Fibroblast of skin of back (primary cell): ENCODE data around the gene CCDC51.

Experiments used
- DNase-seq: peaks from one replicate; pipeline ENCODE4 v3.0.0-alpha.2; 2013

The CCDC51 gene

DNA sequence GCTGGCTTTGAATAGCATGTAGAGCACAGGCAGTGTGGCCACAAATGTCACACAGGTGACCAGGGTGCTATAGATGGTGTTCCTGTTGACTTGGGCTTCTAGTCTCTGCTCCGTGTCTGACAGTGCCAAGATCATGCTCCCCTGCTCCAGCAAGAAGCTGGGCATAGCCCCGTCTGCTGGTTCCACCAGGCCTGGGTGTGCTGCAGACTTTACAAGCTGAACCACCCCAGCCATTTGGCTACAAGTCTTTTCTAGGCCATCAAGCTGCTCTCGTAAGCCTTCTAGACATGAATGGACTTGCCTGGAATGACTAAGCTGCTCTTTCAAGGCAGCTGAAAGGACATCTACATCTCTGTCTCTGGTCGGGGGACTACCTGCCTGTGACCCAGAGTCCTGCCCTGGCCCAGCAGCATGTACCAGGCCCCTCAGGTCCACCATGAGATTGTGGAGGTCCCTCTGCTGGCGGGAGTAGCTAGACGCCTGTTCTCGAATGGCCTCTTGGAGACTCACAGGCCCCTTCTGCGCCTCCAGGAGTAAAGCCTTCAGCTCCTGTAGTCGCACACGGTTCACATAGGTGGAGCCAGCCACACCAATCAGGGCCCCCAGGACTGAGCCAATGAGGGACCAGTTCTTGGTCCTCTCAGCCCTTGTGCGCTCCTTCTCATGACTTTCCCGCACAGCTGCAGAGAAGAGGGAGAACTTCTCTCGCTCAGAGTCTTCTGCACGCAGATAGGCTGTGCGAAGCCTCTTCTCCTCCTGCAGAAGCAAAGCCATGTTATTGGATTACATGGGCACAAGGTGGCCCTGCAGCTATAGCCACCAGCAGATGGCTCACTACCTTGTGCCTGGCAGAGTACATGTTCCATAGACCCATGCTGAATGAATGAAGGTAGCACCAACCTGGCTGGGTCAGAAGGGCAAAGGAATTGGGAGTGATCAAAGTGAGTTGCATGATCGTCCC lies 7.2 kb downstream of the CCDC51 start:
- DNase-seq, result no peak

DNA sequence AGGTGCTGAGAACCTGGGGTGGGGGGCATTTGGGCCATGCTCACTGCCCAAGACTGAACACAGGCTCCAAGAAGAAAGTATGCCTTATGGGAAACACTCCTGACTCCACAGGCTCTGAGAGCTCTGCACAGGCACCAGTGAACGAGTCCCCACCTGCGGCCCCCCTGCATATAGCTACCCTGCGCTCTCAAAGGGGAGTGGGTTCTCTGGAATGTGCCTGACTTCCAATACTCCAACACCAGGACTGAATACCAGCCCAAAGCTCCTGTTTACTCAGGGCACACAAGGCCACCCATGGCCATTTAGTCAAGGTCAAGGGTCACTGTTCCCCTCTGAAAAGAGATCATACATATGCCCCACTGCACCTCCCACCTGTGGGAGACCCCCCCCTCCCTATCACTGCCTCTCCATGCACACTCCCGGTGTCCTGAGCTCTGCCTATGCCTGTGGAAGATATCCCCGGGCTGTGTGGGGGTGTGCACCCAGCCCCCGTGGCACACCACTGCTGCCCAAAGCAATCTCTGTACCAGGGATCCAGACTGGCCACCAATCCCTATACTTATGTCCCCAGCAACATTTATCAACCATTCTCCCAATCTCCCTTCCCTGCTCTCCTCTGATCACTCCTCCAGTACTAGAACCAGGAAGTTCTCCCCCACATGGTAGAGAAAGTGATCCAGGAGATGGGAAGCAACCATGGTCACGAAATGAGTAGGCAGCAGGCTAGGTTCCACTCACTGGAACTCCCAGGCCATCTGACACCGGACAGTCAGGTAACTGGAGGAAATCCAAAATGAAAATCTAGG lies 8.5 kb downstream of the CCDC51 start:
- DNase-seq, result no peak

DNA sequence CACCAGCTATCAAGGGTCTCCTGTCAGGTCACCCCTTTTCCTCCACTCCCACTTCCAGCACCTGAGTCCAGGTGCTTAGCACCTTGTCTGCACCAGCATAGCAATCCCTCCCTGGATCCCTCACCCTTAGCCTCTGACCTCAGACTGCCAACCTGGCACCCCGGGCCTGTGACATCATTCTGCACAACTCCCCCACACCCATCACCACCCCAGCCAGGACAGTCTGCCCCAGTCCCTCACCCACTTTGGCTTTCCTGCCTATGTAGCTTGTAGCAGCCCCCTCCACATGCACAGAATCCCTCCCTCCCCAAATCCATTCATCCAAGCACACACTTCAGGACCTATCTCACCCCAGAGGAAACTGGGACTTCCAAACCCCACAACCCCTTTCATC lies 9.2 kb downstream of the CCDC51 start:
- no peak for DNase-seq

DNA sequence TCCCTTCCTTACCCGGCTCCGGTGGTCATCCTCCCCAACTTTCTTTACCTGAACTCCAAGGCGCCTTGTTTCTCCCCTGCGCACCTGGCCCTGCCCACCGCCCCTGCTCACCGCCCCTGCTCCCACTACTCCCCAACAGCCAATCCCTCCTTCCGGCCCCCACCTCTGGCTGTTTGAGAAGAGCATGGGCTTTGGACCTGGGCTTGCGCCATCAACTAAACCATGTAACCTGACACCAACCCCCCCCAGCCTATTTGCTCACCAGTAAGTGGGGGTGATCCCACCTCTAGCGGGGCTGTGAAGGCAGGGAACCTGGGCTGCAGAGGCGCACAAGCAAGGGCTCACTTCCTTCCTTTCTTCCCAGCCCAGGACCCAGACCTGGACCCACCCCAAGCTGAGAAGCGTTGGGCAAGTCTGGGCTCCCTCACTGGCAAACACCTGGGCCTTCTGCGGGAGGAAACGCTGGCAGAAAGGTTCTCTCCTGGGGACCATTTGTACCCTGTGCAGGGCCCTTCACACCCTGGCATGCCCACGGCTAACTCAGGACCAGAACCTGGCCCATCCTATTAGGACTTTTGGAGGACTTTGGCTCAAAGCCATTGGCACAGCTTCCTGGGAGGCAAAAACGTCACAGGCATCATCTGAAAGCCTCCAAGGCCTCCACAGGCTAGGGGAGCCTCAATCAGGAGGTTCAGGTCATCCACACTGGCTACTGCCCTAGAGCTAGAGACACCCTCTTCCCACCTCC lies 9.8 kb downstream of the CCDC51 start, which contains the start of gene PLXNB1:
Gene PLXNB1, minus strand, starts transcription at position 127 of the 748 bp plus-strand sequence. CDS start 5,475 bp downstream, outside the sequence.
- DNase-seq, result peak; percentile 33

DNA sequence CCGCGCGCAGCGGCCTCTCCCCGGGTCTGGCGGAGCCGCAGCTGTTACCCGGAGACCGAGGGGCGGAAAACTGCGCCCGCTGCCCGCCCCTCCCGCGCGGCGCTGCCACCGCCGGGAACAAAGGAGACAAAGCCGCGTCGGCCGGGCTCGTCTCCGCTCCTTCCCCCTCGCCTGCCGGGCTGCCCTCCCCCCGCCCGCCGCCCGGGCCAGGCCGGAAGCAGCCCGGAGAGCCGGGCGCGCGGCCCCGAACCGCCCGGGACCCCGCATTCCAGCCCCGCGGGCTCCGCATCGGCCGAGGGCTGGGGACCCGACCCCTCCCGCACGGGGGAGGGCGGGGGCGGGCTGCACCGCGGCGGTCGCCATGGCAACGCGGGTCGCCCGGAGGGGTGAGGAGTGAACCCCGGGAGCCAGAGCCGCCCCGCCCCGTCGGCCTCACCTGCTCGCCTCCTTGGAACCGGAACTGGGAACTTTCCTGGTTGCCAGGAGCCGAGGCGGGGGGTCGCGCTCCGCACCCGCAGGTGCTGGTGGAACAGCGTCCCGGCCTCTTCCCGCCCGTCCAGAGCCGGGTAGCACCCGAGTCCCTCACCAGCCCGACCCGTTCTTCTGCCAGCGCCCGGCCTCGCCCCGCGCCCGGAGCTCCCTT lies 10.5 kb downstream of the CCDC51 start:
- peak; percentile 52 for DNase-seq

DNA sequence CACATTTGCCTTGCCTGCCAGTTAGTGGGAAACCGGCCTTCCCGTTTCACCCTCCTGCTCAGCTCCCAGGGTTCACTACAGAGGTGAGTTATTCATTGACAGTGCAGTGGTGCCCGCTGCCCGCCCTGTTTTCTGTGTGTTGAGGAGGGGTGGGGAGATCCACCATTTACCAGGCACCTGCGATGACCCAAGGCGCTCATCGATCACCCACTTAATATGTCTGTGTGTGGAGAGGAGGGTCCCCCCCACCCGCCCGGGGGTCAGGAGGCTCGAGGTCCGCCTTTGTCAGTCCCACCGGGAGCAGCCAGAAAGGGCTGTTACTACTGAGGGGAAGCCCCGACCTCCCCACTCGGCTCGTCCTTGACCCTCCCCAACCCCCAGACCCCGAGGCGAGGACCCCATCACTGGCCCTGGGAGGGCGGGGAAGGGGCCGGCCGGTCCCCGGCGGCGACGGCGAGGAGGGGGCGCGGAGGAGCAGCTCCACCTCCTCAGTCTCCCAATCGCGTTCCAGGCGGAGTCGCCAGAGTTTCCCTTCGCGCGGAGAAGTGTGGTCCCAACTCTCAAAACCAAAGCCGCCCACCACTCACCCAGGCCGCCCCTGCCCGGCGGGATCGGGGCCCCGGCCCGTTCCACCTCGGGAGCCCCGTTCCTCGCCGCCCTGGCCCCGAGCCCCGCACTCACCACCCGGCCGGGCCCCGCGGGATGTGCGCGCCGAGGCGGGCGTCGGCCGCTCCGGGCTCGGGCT lies 11.2 kb downstream of the CCDC51 start:
- peak; percentile 35 for DNase-seq

DNA sequence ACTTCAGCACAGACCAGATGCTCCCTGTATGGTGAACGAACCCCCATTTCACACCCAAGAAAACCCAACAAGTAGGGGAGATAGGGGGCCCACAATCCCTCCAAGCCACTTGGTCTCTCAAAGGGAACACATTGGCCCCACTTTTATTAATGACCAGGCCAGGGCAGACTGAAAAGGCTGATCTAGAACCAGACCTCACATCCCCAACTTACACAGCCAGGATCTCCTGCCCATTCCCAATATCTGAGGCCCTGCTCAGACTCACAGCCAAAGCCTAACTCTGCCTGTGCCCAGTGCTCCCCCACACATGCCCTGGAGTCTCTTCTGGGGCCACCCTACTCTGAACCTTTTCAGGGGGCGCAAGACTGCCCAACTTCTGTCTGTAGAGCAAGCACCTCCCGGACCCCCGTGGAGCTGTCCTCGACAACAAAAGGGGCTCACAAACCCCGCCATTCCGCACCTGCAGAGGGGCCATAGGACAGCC lies 11.8 kb downstream of the CCDC51 start:
- no peak for DNase-seq

- DNase-seq, result no peak
These were observed 12.3 kb downstream of the CCDC51 start for GRCh38 chr3:48427630-48427962.

DNA sequence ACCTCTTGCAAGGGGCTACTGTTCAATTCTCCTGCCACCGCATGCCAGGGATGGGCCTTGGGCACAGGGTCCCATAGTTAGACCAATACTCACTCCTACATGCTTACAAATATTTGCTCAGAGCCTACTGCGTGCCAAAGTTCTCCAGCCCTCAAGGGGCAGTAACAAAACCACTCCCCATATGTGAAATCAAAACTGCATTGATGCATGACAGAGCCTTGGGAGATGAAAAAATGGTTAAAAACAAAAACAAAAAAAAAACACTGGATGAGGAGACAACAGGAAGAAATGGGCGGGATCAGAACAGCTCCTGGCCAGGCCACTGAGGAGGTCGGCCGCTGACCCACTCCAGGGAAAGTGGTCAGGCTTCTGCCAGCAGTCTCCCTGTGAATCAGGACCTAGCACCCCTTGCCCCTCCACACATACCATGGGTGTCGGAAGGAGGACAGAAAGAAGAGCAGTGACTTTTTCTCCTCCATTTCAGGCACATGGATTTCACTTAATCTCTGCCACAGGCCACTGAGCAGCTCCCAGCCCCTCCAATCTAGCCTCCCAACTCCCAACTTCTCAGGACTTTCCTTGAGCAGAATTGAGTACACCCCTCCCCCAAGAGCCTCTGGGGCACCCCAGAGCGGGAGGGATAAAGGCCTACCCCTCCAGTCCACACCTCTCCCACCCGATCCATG lies 12.8 kb downstream of the CCDC51 start:
- peak; percentile 10 for DNase-seq

DNA sequence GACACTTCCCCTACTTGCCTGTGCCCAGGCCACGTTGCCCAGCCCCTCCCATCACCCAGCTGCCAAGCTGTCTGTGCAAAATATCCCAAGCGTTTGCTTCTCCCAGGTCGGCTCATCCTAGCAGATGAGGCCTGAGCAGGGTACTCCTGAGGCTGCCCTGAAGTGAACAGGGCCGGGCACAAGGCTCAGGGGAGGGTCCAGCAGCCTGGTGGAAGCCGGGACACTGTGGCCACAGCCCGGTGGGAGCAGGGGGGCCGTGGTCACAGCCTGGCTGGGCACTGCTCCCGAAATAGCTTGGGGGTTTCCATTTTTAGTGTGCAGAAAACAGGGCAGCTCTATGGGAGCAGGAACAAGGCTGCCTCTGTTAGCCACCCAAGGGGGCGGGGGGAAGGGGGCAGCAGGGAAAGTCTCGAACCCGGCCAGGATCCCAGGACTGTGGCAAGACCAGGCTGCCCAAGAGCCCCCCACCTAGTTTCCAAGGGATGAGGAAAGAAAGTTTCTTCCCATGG lies 13.5 kb downstream of the CCDC51 start:
- no peak for DNase-seq

DNA sequence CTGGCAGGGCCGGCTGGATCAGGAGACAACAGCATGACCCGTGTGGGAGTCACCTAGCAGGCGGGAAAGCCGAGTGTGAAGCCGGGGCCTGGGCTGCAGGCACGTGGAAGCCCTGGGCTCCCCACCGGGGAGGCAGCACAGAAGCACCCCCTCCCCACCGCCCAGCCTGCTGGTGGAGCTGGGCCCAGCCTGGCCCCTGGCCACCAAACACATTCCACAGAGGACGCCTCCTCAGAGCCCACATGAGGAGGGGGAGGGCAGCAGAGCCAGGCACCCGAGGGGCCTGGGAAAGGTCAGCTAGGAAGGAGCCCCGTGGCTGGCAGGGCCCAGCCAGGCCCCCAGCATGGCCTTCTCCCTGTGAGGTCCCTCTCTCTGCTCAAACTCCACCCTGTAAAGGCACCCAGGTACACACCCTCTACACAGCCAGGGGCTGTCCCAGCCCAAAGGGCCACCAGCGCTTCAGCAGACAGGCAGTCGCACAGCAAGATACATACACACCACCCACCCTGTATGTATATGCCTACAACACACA lies 14.6 kb downstream of the CCDC51 start:
- peak; percentile 17 for DNase-seq

DNA sequence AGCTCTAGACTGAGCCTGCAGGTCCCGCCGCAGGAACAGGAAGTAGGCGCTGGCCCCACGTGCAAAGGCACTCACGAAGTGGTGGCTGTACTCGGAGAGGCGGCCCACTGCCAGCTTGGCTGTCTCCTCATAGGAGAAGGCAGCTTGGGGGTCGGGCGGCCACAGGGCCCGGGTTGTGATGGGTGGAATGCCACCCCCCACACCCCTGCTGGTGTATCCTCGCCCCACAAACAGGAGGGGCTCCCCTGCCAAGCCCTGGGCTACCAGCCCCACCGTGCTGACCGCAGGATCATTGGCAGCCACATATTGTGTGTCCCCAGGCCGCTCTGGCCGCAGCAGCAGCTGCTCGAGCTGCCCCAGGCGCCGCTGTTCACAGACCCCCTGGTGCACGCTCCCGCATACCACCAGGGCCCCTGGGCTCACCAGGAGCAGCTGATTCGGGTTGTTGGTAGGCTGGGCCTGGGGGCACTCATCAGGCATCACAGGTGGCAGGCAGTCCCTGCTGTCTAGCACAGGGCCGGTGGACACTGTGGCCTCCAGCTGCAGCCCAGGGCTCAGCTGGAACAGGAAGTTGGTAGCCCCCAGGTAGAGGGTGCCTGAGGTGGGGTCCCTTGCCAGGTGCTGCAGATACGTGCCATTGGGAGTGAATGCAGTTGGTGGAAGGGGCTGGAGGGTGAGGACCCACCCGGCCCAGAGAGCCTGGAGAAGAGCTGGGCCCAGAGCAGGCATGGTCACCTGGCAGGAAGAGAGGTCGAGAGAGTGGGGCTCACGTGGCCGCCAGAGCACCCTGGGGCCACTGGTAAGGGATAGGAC lies 15.8 kb downstream of the CCDC51 start:
- no peak for DNase-seq

DNA sequence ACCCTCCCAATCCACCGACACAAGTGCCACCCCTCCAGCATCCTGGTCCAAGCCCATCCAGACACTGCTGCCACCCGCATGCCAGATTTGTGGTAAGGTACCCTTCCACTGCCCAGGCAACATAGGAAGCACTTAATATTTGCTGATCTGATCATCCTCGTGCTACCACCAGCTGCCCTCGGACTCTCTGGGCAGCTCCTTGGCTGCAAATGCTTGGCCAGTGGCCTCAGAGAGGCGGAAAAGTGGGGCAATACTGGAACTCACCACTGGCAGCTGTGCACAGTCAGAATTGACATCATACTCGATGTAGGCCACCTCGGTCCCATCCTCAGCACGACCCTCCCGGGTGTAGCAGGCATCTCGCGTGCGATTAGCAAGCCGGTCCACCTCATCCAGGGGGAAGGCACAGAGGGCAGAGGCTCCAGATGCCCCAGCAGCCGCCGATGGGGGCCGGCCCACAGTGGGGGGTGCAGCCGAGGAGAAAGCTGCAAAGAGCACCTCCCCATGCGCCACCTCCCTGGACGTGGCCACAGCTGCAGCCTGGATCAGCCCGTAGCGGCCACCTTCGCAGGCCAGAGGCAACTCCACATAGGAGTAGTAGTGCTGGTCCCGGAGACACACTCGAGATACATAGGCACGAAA lies 16.6 kb downstream of the CCDC51 start:
- DNase-seq, result no peak

DNA sequence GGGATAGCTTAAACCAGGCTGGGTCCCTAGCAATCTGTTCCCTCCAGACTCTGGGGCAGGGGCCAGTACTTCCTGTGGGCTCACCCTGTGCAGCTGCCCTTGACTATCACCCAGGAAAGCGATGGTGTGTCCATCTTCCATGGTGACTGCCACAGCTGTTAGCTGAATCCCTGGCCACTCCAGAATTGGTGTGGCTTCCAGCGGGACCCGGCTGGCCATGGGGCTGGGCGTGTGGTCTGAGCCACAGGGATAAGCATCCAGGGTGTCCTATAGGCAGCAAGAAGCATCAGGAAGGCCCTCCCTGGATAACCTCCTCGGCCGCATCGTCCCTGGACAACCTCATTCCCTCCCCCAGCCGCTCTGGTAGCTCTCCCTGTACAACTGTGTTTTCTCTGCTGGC lies 17.2 kb downstream of the CCDC51 start:
- DNase-seq, result no peak

DNA sequence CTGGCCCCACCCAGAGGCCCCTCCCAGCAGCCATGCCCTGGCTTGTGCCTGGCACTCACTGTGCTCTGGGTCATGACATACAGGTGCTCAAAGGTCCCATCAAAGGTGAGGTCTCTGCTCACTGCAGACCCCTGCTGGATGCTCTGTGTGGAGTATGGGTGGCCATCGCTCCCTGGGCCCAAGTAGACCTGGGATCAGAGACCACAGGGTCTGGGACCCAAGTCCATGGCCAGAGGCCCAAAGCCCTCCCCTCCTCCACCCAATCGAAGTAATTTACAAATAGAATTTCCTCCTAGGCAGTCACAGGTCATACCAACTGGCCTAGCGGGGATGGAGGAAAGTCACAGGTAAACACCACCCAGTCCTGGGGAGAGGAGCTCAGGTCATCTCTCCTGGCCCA lies 17.6 kb downstream of the CCDC51 start:
- no peak for DNase-seq

- no peak for DNase-seq
These were observed 19.4 kb downstream of the CCDC51 start for GRCh38 chr3:48420561-48420960.

- no peak for DNase-seq
These were observed 20.3 kb downstream of the CCDC51 start for GRCh38 chr3:48419597-48419996.

DNA sequence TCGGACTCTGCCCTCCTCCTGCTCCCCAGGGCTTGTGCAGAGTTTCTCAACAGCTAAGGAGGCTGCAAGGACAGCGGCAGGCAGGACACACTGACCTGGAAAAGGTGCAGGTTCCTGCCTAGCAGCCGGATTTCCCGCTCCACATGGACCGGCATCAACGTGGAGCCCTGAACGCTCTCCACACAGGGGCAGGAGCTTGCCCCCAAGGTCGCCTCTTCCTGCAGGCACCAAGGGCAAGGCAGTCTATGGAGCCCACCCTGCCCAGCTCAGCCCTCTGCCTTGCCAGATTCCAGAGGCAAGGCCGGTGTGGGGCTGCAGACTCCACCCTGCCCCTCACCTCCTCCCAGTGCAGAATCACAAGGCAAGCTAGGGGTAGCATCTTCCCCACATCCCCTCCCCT lies 20.8 kb downstream of the CCDC51 start:
- DNase-seq, result no peak

- DNase-seq, result no peak
These were observed 21.3 kb downstream of the CCDC51 start for GRCh38 chr3:48418651-48419050.
